HG02970 (cell line): ENCODE data around the gene POLR3GL.

Experiments
- ATAC-seq: cut with Tn5 transposase; IDR thresholded peaks from one replicate; pipeline ENCODE4 v1.9.1; 2021; ENCODE audit warnings: mild to moderate bottlenecking, moderate library complexity, moderate number of reproducible peaks; ENCODE audit not compliant: unreplicated experiment, low FRiP score

The POLR3GL gene

DNA sequence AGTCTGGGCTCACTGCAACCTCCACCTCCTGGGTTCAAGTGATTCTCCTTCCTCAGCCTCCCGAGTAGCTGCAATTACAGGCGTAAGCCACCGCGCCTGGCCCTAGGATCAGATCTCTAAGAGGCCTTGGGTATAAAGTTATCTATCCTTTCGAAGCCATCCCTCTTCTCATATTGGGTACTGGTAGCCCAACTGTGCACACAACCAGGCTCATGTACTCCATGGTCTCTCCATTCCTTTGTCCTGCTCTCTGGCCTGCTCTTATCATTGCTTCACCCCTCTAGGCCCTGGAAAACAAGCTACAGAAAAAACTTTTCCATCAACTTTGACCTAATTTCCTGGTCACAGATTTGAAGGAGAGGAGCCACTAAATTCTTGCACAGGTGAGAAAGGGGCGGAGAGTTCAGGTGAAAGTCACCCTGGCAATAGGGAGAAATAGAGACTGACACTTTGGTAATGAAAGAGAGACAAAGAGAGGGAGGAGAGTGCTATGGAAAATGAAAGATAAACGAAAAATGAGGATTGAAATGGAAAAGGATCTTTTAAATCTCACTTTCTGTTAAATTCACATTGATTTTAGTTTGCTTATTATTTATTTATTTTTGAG, 25.9 kb downstream of the POLR3GL start:
- no peak for ATAC-seq

DNA sequence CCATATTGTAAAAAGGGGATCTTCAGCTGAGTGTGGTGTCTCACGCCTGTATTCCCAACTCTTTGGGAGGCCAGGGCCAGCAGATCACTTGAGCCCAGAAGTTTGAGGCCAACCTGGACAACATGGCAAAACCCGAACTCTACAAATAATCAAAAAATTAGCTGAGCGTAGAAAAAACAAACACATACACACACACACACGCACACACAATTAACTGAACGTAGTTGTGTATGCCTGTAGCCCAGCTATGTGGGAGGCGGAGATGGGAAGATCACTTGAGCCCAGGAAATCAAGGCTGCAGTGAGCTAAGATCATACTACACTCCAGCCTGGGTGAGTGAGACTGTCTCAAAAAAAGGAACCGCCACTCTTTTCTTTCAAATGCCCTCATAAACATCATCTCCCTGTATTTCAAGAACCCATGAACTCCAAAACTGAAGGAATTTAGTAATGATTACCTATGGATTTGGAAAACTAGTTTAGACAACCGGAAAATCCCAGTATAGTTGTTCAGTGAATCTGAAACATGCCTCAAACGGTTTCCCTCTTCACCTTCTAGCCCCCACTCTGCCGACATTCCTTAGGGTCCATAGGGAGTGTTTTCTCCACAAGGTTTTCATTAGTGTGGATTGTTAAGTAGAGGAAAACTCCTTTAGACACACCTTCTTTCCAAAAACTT, 27.4 kb downstream of the POLR3GL start:
- no peak for ATAC-seq

DNA sequence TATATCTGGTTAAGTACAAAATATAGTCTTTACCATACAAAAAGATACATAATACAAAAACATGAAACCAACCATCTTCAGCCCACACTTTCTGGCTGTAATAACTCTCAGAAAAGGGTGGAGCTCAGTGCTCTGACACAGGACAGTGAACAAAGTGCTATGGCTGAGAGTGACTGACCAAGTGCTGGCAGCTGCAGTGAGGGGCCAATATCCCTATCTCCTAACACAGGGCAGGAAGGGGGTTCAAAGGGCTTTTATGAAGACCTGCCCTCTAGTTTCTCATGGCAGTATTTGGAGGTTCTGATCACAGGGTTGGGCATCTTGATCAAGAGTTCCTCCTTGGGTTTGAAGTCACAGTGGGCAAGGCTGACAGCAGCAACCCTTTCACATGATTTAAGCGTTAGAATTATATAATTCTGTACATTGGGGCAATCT, 28.0 kb downstream of the POLR3GL start:
- ATAC-seq = no peak

DNA sequence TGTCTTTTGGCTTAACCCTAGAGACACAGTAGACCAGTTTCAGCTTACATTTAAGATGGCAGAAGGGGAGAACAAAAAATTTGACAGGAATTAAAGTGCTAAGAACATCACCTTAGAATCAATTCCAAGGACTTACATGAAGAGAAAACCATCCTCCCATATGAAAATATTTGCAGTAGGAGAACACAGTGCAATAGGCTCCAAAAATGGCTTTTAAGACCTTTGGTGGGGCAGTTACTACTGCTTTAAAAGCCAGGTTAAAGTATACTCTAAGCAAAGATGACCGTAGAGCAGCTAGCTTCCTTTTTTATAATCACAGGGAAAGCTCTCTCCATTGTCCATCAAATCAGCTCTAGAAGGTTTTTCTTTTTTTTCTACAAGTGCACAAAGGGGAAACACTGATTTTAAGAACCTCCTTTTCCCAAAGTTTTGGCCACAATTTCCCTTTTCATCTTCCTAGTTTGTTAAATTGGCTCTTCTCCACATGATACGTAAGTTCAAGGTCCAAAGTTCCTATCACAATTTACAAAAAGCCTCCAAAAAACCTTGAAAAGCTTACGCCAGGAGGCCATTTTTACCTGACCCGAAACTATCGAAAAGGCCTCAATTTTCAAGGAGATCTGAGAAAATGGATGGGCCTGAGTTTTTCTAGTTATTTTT, 28.6 kb downstream of the POLR3GL start:
- no peak for ATAC-seq

DNA sequence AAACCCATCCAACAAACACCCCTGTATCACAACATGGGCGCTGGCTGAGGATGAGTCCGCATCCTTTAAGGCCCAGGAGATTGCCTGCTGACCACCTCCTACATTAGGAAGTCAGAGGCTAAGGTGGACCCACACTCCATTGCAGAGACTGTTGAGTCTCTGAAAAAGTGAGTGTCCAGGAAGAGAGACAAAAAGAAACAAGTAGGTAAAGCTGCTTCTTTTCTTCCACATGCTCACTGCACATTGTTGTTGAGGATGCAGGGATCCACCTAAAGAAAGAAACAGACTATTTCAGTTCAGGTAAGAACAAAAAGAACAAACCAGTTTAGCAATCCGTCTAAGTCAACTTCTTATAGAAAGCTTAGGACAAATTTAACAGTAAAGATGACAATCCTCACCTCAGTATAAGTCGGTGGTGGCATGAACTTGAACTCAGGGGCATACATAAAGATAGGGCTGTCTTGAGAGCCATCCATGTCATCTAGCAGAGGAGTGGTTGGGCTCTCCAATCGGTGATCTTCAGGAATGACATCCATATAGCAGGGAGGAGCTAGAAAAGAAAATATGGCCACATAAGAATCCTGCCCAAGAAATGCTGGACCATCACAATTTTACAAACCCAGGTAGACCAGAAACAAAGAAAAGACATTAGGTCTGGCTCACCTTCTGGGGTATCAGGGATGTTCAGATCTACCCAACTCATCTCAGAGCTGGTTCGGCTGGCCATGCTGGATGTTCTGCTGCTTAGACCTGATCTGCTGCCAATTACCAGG, 29.3 kb downstream of the POLR3GL start:
- no peak for ATAC-seq

DNA sequence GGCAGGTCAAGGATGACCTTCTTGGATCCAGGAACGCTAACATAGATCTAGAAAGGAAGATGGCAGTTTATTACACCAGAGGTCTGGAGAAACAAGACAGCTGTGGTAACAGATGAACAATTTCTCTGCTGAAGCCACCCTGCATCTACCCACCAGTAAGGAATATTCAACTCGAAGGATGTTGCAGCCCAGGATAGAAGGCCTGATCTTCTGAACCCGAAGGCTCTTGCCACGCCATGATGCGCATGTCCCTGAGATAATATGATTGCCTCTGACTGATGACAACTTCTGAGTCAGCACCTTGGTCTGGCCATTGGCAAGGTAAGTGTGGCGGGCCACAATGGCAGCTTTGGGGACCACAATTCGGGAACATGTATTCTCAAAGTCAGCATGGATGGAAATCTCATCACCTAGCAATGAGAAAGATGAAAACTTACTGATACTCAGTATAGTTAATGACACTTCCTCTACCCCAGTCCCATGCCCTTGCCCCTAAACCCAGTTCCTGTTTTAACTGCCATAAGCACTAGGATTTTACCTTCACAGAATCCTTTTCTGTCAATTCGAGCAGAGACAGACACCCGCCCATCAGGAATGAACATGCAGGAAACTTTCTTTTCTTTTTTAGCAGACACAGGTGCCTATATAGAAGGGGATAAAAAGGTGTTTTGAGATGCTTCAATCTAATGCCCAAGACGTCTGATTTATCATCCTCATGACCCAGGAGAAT, 30.1 kb downstream of the POLR3GL start:
- ATAC-seq = no peak

DNA sequence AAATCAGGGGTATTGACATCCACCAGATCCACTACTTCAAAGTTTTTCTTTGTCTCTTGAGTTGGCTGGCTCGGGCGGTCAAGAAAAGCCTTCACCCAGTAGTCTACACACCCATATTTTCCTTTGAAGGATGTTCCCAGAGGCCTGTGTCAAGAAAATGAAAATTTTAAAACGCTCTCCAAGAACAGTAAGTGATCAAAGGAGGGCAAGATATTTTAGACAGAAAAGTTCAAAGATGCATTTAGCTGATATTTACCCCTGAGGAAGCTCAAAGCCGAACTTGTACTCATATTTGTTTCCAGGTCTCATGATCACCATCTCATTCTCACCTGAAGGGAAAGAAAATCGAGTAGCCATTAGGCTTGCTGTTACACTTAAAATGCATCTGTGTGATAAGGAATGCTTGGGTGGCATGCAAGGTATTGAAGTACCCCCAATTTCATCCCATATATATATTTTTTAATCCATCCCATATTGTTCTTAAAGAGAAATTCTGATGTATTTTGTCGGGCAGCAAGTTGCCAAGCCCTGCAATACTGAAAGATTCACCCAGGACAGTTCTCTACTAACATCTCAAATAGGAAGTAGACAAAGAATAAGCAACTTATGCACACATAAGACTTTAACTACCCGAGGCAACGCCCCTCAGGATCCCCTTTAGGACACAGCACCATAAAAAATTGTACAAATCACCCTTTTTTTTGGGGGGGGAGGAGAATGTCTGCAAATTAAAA, 30.8 kb downstream of the POLR3GL start:
- ATAC-seq = no peak

- no peak for ATAC-seq
Measured at GRCh38 chr1:145995964-145996432, 31.5 kb downstream of the POLR3GL start.

GRCh38 chr1:145996433-145997015, 32.0 kb downstream of the POLR3GL start, which contains the start of gene TXNIP:
Gene TXNIP (minus strand): TSS chr1:145996579. CDS start chr1:145996266, 313 bp downstream.
- peak; percentile 85 for ATAC-seq

DNA sequence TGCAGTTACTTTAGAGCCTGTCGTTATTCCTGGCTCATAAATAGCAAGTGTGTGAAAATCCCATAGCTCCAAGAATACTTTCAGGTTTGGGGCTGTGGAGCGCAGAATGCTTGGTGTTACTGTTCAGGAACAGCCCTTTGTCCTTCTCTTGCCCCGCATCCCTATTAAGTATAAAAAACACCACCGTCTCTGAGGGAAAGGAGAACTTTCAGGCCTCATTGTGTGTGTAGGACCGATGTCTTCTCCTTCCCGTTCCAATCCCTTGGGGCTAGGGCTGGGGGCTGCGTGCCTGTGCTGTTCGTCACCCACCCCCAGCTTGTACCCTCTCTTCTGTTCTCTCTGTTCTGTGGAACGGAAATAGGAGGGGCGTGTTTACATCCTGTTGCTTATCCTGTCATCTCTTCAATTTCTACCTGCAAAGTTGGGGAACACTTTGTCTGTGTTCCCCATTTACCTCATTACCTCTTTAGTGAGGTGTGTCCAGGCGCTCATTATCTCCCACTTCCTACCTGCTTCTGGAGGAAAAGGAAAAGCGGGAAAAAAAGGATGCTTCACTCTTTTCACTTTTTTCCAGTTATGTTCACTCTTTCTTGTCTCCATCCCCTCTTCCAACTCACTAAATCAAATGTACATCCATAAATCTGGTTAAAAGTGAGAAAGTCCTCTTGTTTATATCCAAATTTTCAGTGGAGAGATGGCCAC, 32.7 kb downstream of the POLR3GL start:
- ATAC-seq = no peak

- ATAC-seq = no peak
Measured at GRCh38 chr1:145997718-145998023, 33.2 kb downstream of the POLR3GL start.

- no peak for ATAC-seq
Measured at GRCh38 chr1:145999321-146000024, 35.0 kb downstream of the POLR3GL start.

- no peak for ATAC-seq
Measured at GRCh38 chr1:146001709-146002108, 37.2 kb downstream of the POLR3GL start.

- ATAC-seq = no peak
Measured at GRCh38 chr1:146007489-146008133, 43.1 kb downstream of the POLR3GL start.

GRCh38 chr1:146010126-146010738, 45.7 kb downstream of the POLR3GL start:
- ATAC-seq = no peak

- no peak for ATAC-seq
Measured at GRCh38 chr1:146012703-146013558, 48.4 kb downstream of the POLR3GL start.
